GM12801 (cell line): ENCODE results near the gene INSM2.

Experiments used
- CTCF ChIP-seq: IDR thresholded peaks from one replicate; pipeline ENCODE4 v1.5.1; 2011; ENCODE audit warnings: control low read depth; ENCODE audit not compliant: insufficient read length; ENCODE audit errors: extremely low read depth

INSM2 gene

GRCh38 chr14:35533357-35534207 lies at the start of gene INSM2:
TSS of gene INSM2 (plus strand) at chr14:35534164. CDS start at chr14:35534253, 89 bp downstream.
- TF ChIP-seq CTCF = no peak

GRCh38 chr14:35492569-35493014 lies 41.4 kb upstream of the INSM2 start:
- no peak for TF ChIP-seq CTCF

- no peak for TF ChIP-seq CTCF
These were observed 38.7 kb upstream of the INSM2 start for GRCh38 chr14:35495278-35495677.

- TF ChIP-seq CTCF = no peak
These were observed 34.8 kb upstream of the INSM2 start for GRCh38 chr14:35499180-35499579.

GRCh38 chr14:35503646-35504045 lies 30.3 kb upstream of the INSM2 start:
- TF ChIP-seq CTCF = no peak

- TF ChIP-seq CTCF = no peak
These were observed 29.7 kb upstream of the INSM2 start for GRCh38 chr14:35504260-35504659.

- TF ChIP-seq CTCF = no peak
These were observed 27.5 kb upstream of the INSM2 start for GRCh38 chr14:35506461-35506860.
